ENCODE measurements around the gene TACC3.

TACC3 gene

DNA sequence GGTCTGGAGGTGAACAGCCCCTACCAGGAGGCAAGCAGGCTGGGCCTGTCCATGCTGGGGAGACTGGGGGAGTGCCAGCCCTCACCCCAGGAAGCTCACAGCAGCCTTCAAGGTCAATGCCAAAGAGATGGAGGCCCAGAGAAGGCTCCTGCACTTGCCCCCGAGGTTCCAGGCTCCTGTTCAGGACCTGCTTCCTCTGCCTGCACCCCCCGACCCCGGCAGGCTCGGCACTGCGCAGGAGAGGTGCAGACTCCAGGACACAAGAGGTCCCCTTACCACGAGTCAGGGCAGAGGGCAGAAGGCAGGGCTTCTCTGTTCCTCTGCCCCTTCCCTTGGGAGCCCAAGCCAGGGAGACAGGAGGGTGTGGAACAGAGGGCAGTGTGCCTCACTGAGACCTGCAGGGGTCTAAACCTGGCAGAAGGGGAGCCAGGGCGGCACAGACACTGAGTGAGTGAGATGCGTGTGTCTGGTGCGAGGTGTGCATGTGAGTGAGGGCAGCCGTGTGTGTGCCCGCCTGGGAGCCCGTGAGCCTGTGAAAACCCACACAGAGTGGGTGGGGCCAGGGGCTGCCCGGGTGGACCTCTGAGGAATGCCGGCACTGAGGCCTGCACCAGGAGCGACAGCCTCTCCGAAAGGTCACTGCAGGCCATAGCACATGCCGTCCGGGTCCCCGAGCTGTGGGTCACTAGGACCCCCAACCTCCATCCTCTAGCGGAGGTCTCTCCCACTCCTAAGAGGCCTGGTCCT, 41.1 kb downstream of the TACC3 start:
- DNase-seq: no peak

DNA sequence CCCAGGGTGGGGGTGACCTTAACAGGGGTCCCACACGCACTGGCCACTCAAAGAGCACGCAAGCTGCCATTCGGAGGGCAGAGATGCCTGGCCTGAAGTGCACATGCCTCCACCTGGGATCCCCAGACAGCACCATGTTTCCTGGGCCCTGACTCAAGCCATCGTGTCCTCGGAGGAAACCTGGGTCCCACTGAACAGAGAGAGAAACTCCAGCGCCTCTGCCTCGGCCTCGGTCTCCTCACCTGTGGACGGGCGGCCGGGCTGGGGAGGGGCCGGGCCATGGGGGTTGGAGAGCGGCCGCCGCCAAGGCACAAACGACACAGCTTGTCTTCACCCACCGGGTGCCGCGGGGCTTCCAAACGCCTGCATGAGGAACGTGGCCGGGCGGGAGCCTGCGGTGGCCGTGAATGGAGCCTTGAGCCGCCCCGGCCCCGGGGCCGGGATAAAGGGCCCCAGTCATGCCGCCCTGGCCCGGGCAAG, 41.8 kb downstream of the TACC3 start:
- no peak for DNase-seq

- no peak for DNase-seq
Measured at GRCh38 chr4:1763550-1764080, 42.3 kb downstream of the TACC3 start.

DNA sequence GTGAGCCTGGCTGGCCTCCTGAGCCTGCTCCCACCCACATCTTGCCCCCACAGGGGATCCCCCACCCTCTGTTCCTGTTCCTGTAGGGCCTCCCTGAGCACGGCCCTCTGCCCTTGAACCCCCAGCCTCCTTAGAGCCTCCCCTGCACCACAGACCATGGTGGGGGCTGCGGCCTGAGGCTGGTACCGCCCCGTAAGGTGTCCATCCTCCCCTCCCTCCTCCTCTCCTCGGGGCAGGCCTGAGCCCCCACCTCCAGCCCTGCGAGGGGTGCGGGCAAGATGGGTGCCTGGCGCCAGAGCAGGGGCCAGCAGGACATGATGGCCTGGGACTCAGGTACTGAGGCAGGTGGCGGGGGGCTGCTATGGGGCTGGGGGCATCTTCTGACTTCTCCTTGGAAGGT, 43.3 kb downstream of the TACC3 start:
- no peak for DNase-seq

DNA sequence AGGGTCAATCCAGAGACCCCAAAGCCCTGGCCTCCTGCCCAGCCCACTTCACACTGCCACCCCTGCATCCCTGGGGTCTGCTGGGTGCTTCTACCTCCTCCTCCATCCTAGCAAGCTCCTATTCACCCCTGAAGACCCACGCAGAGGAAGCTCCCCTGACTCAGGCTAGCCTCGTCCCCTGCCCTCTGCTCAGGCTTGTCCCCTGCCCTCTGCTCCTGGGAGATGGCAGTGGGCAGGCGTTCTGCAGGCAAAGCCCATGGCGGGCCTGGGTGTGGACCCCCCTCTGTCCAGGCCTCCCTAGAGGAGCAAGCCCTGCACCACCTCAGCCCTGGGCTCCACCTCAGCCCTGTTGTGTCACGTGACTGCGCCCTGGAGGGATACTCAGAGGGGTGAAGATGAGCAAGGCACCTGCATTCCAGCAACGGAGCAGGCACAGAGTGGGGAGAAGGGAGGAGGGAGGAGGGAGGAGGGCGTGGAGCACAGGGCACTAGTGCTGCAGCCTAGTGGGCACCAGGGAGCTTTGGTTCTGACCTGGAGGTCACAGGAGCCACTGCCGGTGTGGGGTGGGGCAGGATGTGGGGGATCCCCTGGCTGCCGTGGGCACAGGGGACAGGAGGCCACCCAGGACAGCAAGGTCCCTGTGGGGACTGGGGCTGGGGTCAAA, 44.2 kb downstream of the TACC3 start:
- no peak for DNase-seq

DNA sequence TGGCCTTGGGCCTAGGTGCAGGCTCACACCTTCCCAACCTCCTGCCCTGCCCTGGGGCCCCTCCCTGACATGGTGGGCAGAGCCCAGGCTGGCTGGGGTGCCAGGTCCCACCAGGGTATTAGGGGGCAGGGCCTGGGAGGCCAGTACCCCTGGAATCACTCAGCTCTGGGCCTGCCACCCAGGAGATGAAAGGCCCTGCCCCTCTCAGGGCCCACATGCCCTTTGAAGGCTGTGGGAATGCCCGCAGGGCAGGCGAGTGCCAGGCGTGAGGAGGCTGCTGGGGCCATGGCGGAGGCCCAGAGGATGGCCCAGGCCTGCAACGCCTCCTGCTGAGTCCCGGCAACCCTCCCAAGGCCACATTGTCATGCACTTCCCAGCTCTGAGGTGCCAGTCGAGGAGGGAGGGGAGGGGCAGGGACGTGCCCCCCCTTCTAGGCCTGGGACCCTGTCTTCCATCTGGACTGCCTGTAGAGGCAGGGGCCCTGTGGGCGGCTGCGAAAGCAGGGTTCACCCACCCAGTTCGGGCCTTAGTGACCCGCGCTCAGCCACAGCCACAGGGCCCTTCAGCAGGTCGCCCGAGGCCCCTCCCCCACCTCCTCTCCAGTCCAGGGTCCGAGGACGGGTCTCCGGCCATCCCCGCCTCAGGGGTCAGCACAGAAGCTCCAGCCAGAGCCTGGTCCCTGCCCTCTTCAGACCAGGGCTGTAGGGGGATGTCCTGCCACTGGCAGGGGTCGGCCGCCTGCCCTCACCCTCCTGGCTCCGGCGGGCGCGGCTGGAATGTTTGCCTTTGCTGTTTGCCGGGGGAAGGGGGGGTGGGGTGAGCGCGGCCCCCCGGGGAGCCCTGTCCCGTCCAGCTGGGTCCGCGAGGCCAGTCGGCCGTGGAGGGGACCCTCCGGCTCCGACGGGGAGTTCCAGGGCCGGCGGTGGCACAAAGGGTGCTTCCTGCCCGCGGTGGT, 45.1 kb downstream of the TACC3 start:
- no peak for DNase-seq

DNA sequence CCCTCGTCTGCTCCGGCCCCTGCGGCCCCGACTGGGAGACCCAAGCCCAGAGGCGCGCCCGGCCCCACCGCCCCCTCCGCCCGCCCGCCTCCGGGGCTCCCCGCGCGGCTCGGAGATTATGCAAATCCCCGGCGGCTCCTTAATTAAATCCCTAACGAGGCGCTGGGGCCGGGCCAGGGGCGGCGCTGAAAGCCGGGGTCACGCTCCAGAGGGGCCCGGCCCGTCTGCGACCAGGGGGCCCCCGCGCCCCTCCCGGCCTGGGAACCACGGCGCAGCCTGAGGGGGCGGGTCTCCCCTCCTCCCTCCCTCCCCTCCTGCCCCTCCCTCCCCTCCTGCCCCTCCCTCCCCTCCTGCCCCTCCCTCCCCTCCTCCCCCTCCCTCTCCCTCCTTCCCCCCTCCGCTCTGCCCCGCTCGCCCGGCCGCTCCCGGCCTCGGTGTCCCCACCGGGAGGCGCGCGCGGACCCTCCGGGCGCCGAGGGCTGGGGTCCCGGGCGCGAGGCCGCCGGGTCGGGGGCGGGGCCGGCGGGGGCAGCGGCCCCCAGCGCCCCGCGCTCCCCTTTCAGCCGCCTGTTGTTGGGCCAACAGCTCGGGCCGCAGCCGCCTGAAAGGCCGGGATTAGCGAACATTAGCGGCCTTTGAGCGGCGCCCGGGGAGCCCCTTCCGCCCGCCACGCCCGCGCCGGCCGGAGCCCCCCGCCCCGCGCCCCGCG, 45.9 kb downstream of the TACC3 start:
- no peak for DNase-seq

GRCh38 chr4:1767770-1768366, 46.5 kb downstream of the TACC3 start:
- DNase-seq: no peak

GRCh38 chr4:1768367-1769034, 47.2 kb downstream of the TACC3 start:
- DNase-seq: no peak

- DNase-seq: no peak
Measured at GRCh38 chr4:1769692-1770091, 48.4 kb downstream of the TACC3 start.

DNA sequence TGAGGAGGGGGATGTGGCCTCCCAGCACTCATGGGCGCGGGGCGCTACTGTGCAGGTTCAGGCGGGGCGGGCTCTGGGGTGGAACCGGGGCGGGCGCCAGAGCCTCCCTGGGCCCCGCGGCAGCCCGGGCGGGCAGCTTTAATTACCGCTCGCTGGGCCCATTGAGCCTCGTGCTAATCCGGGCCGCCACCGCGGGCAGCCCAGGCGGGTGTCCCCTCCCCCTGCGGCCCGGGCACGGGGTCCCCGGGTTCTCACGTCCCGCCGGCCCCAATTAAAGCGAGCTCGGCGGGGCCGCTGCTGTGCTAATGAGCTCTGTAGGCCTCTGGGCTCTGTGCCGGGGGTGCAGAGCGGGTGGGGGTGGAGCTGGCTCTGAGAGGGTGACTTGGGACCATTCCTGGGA, 48.9 kb downstream of the TACC3 start:
- DNase-seq: no peak

DNA sequence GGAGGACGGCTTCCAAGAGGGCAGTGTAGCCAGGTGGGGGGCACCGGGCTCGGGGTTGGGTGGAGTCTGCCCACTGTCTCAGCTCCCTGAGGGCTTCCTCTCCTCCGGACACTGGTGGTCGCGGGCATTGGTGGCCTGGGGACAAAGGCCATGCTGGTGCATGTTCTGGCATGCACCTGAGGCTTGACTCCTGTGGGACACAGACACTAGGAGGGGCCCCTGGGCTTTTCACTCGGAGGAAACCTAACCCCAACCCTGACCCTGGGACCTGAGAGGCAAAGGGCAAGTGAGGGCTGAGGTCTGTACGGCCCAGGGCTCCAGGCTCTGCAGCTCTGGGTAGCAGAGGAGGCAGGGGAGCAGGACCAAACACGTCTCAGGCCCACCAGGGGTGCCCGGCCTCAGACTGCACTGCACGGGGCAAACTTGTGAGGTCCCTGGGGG, 49.5 kb downstream of the TACC3 start:
- no peak for DNase-seq

DNA sequence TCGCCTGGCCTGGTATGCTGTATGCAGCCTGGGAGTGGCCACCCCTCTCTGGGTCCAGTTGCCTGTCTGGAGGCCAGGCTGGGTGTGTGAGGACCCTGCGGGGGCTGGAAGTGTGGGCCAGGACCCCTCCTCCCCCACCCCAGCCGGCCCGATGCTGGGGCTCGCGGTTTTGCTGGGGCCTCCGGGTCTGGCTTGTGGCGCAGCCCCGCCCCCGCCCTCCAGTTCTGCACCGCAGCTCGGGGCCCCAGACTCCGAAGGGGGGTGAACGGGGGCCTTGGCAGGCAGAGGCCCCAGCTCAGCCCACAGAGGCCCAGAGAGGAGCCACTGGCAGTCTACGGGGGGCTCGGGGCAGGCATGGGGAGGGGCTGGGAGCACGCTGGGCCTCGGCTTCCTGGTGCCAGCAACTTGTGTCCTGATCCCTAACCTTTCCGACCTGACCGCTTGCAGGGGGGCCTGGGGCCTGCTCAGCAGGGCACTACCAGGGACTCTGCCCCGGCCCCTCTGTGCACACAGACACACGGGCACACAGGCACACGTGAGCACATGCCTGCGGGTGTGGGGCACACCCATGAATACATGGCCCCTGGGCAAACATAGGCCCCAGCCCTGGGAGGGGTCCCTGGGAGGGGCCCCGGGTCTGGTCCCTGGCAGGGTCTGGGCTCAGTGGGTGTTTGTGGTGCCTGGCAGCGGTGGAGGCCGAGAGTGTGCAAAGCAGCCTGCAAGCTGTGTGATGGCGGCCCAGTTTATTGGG, 50.4 kb downstream of the TACC3 start:
- DNase-seq: no peak

DNA sequence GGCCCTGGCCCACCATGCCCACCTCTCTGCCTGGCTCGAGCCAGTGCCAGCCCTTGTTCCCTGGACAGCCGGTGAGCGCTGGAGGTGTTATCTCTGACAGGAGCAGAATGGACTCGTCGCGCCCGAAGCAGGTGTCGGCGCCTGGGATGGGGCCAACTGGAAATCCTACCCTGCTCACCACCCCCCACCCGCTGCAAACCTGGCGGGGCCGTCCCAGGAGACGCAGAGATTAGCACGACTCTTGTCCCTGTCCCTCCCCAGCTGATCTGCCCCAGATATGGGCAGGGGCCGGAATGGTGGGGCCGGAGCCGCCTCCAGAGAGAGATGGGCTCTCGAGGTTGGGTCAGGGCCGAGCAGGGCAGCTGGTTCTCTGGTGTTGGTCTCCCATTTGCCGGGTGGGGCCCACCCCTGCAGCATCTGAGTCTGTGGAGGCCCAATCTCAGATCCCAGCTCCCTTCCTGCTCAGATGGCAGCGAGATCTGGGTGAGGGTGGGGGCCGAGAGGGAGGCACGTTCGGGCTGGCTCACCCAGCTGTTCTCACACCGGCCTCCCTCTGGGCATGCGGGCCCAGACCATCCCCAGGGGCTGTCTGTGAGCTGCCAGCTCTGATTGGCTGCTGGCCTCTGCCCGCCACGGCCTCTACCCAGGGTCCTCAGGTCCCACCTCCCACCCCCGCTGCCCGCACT, 51.7 kb downstream of the TACC3 start:
- no peak for DNase-seq

DNA sequence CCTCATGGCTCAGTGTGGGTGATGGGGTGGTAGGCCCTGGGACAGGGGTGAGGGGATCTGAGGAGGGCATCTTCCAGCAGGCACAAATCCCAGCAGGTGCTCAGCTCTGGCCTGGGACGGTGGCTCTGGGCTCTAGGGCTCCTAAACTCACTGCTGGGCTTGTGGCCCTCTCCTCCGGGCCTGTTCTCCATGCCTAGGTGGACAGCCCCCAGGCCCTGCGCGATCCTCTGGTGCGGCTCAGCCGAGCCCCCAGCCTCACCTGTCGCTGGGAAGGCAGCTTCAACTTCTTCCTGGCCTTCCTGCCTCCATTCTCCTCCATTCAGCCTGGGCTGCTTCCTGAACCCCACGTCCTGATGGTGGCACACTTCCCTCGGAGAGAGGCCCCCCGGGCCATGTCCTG, 52.4 kb downstream of the TACC3 start:
- DNase-seq: no peak

DNA sequence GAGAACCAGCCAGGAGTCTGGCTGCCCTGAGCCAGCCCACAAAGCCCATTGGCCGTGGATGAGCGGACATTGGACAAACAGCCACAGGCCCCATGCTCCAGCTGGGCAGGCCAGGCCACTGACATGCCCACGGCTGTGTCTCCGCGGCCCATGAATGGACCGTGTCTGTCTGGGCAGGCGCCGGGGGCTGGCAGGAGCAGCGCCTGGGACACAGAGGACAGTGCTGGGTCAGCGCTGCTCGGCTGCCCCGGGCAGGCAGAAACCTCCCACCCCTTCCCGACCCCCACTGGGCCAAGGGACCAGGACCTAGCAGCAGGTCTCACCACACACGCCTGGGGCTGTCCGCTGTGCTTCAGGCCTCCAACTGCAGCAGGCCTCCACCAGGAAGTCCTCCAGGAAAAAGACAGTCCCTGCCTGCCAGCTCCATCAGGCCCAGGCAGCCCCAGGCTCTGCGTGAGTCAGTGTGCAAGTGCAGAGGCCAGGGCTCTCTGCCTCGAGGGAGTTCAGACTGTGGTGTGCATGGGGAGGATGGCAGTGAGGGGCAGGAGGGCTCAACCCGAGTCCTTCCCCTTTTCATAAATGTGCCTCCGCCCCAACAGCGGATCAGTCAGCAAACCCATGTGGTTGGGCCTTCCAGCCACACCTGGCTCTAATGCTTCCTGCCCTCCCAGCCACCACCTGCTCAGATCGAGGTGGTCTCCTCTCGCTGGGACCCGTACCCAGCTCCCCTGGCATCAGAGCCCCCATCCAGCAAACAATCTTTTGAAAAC, 54.6 kb downstream of the TACC3 start:
- DNase-seq: peak; percentile 68

- DNase-seq: no peak
Measured at GRCh38 chr4:1776521-1777161, 55.3 kb downstream of the TACC3 start.

- no peak for DNase-seq
Measured at GRCh38 chr4:1777822-1778641, 56.7 kb downstream of the TACC3 start.
